ENCODE measurements around the gene FAU. TPM values are rescaled to one million over a fixed set of nuclear protein-coding genes. Genes with fewer than 3 reads are reported as not detected.
A peak's percentile ranks its signal among the peaks of the same experiment; 100 is the strongest.
"Not testable (repeated sequence)": the region's sequence is repeated elsewhere in the genome, so short reads cannot be mapped to it uniquely, and the experiment has no call there.

The FAU gene
- total RNA-seq, 4 donors from 2014 or later, result 353 to 521 (median 436) TPM

DNA sequence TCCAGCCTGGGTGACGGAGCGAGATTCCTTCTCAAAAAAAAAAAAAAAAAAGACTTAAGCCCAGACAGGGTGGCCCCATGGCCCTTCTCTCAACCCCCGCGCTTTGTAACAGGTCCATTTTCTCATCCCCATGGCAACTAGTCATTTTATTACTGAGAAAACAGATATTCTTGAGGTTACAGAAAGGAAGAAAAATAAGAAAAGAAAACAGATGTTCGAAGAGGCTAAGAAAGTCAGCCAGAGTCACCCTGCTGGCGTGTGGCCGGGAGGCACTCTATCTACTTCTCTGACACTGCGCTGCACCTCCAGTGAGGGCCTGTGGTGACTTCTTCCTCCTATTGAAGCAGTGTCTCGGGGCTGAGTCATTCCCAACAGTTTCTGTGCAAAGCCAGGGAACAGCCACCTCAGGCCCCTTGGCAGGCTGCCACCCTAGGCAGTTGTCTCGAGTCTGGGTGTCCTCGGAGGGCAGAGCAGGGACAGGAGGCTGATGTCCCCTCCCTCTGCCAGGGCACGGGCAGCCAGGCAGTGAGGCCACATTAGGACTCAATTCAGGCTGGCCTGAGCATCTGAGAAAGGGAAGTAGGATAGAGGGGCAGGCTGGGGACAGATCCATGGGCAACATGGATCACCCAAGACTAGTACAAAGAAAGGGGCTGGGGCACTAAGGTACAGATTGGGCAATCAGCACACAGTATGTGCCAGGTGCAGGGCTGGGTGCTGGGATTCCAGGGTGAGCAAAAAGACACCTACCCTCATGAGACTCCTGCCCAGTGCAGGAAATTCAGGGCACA lies 28.8 kb upstream of the FAU start:
- Histone ChIP-seq H3K4me1 (peaks cover 13 to 21% of the 10 kb centered on the region in 2 donors), H3K9me3 (no peaks in the 10 kb centered on the region), H3K27ac (peak overlapping the region; percentile 86 to 91 (median 88)), H3K27me3 (no peaks in the 10 kb centered on the region), H3K4me3 (no peak overlapping the region), H3K36me3 (no peaks in the 10 kb centered on the region)
- in situ Hi-C loops (cut with MboI; ENCODE audit: low sequenced_read_pairs in 4 of 4), result no loop called here
- ATAC-seq (peak; percentile 95 to 98), DNase-seq (peak; percentile 94 to 99)
- intact Hi-C loops (cut with DNase I; ENCODE audit: low total_unique reads), result loop anchor here (1.0 kb wide), 1 partner anchor 15 kb away; no protein-coding TSS in a partner anchor
- TF ChIP-seq POLR2A (IDR thresholded peaks at IDR 0.05), result peak in 1 of 2 donors; percentile 35
- TF ChIP-seq, protein P1, sequence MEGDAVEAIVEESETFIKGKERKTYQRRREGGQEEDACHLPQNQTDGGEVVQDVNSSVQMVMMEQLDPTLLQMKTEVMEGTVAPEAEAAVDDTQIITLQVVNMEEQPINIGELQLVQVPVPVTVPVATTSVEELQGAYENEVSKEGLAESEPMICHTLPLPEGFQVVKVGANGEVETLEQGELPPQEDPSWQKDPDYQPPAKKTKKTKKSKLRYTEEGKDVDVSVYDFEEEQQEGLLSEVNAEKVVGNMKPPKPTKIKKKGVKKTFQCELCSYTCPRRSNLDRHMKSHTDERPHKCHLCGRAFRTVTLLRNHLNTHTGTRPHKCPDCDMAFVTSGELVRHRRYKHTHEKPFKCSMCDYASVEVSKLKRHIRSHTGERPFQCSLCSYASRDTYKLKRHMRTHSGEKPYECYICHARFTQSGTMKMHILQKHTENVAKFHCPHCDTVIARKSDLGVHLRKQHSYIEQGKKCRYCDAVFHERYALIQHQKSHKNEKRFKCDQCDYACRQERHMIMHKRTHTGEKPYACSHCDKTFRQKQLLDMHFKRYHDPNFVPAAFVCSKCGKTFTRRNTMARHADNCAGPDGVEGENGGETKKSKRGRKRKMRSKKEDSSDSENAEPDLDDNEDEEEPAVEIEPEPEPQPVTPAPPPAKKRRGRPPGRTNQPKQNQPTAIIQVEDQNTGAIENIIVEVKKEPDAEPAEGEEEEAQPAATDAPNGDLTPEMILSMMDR (IDR thresholded peaks at IDR 0.05 in 4 of 5, conservative IDR thresholded peaks at IDR 0.05 in 1 of 5), result peak in 1 of 5 experiments; percentile 2

DNA sequence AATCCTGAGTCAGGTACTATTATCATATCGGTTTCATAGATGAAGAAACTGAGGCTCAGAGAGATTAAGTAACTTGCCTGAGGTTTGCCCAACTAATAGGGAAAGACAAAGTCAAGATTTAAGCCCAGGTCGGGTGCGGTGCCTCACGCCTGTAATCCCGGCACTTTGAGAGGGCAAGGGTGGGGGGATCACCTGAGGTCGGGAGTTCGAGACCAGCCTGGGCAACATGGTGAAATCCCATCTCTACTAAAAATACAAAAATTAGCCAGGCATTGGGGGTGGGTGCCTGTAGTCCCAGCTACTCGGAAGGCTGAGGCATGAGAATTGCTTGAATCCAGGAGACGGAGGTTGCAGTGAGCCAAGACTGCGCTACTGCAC lies 28.2 kb upstream of the FAU start:
- Histone ChIP-seq H3K27ac (peak overlapping the region; percentile 86 to 91 (median 88)), H3K4me1 (peaks cover 13 to 21% of the 10 kb centered on the region in 2 donors)
- ATAC-seq; H3K36me3 ChIP-seq; H3K4me3 ChIP-seq; in situ Hi-C loops (cut with MboI; ENCODE audit: low sequenced_read_pairs in 4 of 4); H3K9me3 ChIP-seq; H3K27me3 ChIP-seq; DNase-seq: not testable (repeated sequence)
- intact Hi-C loops (cut with DNase I; ENCODE audit: low total_unique reads), result loop anchor here (1.0 kb wide), 1 partner anchor 15 kb away; no protein-coding TSS in a partner anchor

DNA sequence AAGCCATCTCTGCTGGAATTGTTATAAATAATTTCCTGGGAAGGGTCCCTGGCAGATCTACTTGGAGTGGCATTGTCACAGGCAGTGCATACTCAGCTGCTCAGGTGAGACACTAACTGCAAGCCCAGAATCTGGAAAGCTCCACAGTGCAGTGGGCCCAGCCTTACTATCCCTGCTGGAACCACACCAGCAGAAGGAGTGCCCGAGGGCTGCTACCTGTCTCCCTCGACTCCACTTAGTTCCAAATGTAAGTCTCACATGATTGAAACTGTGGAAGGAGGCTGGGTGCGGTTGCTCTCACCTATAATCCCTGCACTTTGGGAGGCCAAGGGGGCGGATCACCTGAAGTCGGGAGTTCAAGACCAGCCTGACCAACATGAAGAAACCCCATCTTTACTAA lies 26.7 kb upstream of the FAU start:
- intact Hi-C loops (cut with DNase I; ENCODE audit: low total_unique reads) (no loop called here), in situ Hi-C loops (cut with MboI; ENCODE audit: low sequenced_read_pairs in 4 of 4) (no loop called here)
- peak in 1 of 2 donors; percentile 9 for DNase-seq
- H3K36me3 ChIP-seq, result no peaks in the 10 kb centered on the region
- no peaks in the 10 kb centered on the region for H3K27me3 ChIP-seq
- H3K9me3 ChIP-seq, result no peaks in the 10 kb centered on the region
- ATAC-seq, result no peak
- peak overlapping the region in 1 of 4 donors; percentile 19 for H3K27ac ChIP-seq
- TF ChIP-seq POLR2A (IDR thresholded peaks at IDR 0.05), result no peak
- TF ChIP-seq, protein P1 (IDR thresholded peaks at IDR 0.05 in 4 of 5, conservative IDR thresholded peaks at IDR 0.05 in 1 of 5), result no peak
- peaks cover 13 to 21% of the 10 kb centered on the region in 2 donors for H3K4me1 ChIP-seq
- no peak overlapping the region for H3K4me3 ChIP-seq

DNA sequence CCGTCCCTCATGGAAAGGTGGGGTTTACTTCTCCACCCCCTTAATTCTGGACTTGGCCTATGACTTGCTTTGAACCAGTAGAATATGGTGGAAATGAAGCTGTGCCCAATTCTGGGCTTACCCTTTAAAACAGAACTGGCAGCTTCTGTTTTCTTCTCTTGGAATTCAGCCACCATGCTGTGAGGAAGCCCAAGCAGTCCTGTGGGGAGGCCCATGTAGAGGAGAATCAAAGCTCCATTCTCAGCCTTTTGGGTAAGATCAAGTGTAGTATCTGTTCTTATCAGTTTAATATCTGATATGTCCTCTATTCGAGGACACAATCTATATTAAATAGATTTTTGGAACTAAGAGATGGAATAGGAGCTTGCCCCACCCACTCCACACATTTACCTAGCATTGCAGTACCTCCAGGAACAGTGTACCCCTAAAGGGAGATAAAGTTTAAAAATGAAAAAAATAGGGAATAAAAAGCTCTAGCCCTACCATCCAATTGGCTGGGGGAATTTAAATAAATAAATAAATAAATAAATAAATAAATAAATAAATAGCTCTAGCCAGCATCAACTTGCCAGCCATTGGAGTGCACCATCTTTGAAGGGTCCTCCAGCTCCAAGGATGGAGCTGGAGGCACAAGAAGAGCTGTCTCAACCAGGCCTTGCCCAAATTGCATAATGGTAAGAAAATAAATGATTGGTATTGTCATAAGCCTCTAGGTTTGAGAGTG lies 25.6 kb upstream of the FAU start:
- Histone ChIP-seq H3K9me3 (no peaks in the 10 kb centered on the region), H3K27ac (no peak overlapping the region), H3K27me3 (no peaks in the 10 kb centered on the region), H3K4me3 (no peak overlapping the region), H3K4me1 (peaks cover 13 to 21% of the 10 kb centered on the region in 2 donors), H3K36me3 (no peaks in the 10 kb centered on the region)
- DNase-seq (peak in 1 of 2 donors; percentile 0), ATAC-seq (no peak)
- intact Hi-C loops (cut with DNase I; ENCODE audit: low total_unique reads) (no loop called here), in situ Hi-C loops (cut with MboI; ENCODE audit: low sequenced_read_pairs in 4 of 4) (no loop called here)
- no peak for TF ChIP-seq POLR2A (IDR thresholded peaks at IDR 0.05)
- TF ChIP-seq, protein P1 (IDR thresholded peaks at IDR 0.05 in 4 of 5, conservative IDR thresholded peaks at IDR 0.05 in 1 of 5), result no peak
